Stimulated activated CD8-positive, alpha-beta memory T cell treated with anti-CD3 and anti-CD28 coated beads, Interleukin-12 subunit alpha, Interleukin-12 subunit beta, amount 100 ng/mL, for 1 hour (primary cell): ENCODE results near the gene THEMIS2.

Source experiments
- DNase-seq: peaks from one replicate; pipeline ENCODE4 v3.0.0-alpha.2; 2020; ENCODE audit warnings: low read depth

THEMIS2 gene

DNA sequence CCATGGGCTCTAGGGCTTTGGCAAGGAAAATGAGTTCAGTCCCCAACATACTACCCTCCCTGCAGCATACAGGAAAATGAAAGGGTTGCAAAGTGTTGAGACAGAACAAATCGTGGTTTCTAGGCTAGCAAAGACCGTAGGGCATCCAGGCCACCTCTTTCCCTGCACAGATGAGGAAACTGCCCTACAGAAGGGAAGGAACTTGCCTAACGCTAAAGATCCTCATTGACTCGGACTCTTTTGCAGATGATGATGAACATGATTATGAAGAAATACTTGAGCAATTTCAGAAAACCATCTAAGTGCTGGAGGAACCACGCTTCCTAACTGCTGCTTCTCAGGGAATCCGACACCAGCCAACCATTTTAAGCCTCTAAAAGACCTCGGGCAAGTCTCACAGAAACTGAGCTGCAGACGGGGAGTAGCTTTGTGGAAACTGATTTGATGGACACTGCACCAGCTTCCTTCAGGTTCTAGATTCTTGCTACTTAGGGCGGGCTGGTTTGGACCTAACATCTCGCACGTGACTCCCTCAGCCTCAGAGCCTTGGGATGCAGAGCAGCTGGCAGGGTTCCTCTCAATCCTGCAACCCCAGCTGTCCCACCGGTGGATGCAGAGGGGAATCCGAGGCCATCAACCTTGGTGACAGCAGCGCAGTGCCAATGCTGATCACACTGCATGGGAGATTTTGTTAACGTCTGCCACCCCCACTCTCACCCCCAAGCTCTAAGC, 13.4 kb downstream of the THEMIS2 start:
- no peak for DNase-seq

DNA sequence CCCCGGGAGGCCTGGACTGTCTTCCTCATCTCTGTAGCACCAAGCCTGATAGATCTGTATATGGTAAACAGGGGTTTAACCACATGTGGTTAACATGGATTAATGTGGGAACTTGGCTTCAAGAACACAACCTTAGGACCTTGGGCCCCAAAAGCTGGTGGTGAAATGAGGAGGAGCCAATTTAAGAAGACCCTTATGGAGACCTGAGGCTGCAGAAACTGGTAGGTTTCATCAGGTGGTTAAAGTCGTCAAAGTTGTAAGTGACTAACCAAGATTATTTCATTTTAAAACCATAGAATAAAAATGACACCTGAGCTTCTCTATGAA, 14.0 kb downstream of the THEMIS2 start:
- no peak for DNase-seq

DNA sequence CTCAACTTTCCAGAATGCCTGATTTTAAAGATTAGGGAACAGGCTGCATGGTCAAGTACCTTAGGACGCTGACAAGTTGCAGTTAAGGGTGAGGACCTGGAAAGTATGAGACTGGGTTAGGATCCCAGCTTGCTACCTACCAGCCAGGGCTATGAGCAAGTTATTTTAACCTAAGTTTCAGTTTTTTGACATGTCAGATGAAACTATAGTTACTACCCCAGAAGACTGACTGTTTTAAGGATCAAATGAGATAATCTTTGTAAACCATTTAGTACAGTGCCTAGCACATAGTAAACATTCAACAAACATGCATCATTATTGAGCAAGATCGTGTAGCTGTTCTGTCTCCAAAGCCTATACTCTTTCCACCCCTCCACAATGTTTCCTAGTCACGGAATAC, 14.4 kb downstream of the THEMIS2 start:
- no peak for DNase-seq

DNA sequence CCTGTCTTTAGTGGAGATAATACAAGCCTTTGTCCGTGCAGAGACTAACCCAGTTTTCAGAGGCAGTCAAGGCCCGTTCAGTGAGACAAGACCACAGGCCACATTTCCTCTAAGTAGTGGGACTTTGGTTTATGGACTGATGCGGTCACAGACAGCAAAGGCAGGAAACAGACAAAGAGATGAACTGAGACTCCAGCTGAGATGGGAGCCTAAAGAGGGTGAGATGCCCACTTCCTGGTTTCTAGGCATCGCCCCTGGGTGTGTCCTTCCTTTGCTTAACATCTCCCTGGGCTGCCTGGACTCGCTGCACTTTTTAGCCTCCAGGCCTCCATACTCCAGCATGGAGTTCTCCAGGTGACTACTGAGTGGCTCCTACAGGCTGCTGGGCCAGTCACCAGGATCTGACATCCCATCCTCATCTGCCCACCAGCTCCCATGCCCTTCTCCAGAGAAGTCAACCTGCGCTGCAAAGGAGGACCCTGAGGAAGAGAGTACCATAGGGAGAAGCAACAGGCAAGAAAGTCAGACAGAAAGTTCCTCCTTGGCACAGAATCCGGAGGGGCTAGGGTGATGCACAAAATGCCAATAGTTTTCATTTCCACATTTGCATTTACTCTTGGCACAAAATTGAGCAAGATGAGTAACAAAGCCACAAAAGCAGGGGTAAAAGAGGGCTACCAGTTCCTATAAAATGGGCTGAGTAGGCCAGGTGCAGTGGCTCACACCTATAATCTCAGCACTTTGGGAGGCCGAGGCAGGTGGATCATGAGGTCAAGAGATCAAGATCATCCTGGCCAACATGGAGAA, 15.1 kb downstream of the THEMIS2 start:
- no peak for DNase-seq

DNA sequence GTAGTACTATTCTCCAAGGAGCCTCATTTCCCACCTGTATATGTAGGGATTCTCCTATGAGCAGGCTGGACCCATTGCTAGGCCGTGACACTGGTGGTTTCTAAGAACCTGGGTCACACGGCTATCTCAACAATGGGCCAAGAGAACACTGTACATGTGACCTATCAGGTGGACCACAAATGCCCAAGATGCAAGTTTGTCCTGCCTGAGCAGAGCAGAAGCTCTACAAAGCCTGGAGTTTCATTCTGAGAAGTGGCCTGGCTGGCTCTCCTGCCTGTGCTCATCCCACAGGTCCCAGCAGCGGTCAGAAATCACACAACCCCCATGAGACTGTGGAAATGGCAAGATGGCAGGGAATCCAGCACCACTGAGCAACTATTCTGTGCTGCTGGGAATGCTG, 17.2 kb downstream of the THEMIS2 start:
- no peak for DNase-seq

DNA sequence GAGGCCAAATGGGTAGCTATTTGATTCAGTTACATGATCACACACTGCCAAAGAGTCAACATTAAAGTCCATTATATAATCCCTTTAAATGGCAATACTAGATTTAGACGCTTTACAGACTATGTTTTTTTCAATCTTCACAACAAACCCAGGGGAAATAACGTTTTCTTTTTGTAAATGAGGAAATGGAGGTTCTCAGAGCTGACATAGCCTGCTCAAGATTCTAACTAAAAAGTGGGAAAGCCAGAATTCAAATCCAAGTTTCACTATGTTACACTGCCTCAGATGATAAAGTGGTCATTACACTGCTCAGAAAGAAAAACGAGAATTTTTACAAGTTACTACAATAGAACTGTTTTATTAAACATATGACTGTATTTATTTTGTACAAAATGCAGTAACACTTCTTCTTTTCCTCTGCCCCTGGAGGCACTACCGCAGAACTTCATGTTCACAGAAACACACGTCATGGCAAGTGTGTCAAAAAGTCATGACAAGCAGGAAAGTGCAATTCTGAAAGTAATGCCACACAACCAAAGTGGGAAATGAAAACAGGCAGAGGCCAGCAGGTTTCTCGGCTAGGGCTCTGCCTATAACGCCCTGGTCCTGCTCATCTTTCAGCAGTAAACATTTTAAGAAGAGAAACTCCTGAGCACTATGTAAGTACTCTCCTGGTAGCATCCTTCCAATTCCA, 19.0 kb downstream of the THEMIS2 start:
- DNase-seq, result no peak

DNA sequence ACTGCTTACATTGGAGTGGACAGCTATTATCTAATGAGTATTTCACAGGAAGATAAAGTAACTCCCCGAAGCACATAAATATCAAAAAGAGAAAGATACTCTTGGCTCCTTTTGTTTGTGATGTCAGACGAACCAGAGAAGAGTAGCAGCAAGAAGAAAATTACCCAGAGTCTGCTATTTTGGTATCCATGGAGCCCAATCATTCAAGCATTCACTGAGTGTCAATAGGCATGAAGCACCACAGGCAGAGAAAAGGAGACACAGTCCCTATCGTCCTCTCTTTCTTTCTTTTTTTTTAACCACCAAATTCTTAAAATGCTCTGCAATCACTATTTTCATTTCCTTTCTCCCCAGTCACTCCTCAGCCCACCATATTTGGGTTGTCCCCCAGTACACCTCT, 22.2 kb downstream of the THEMIS2 start:
- no peak for DNase-seq

DNA sequence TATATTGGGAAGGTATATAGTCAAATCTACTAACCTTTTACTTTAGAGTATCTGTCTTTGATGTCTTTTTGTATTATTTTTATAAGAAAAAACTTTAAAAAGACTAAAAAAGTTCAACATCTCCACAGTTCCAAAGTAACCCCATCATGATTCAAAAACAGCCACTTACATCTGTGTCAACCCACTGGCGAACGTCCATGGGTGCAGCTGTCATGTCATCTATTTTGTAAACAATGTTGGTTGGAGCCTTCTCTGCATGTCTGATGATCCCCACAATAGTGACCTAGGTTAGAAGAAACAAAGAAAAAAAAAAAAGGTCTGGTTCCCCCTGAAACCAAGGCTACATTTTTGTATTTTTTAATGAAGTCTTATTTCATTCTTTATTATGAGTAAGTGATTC, 34.4 kb downstream of the THEMIS2 start:
- DNase-seq, result no peak

DNA sequence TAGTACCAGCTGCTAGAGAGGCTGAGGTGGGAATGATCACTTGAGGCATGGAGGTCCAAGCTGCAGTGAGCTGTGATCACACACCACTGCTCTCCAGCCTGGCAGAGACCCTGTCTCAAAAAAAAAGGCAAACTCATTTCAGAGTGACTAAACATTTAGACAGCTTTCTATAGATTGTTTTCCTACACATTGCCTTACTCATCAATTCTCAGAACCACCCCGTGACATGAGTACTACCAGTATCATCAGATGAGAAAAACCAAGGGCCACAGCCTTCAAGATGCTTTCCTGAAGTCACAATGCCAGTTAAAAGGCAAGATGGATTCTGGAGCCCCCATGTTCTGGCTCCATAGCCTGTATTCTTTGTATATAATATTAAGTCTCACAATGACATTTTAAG, 40.1 kb downstream of the THEMIS2 start:
- DNase-seq, result no peak

DNA sequence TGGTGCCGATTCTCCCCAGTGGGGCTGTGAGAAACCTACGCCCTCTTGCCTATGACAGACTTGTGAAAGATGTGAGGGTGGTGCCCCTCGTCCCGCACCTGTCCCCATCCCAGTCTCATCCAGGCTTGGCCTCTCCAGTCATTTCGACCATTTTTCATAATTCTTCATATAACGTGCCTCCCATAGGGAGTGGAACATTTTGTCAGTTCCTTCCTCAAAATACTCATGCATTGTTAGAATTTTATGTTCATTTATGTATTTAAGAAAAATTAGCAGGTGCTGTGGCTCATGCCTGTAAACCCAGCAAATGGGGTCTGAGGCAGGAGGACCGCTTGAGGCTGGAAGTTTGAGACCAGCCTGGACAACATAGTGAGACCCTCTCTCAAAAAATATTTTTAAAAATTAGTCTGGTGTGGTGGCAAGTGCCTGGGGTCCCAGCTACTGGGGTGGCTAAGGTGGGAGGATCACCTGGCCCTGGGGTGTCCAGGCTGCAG, 42.8 kb downstream of the THEMIS2 start:
- DNase-seq, result no peak

DNA sequence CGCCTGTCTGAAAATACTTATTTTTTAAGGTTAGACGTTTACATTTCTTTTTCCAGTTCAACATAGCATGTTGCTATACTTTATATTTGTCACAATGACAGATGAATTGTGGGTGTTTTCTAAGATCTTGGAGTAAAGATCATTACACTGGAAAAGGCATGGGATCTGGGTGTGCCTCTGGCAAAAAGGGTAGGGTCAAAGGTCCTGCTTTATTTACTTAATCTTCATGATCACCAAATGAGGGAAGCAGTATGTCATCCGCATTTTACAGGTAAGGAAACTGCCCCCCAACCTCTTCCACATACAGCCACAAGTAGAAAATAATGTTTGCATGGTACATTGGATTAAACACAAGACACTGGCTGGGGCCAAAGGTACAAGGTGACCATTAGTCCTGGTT, 49.9 kb downstream of the THEMIS2 start:
- DNase-seq, result no peak

DNA sequence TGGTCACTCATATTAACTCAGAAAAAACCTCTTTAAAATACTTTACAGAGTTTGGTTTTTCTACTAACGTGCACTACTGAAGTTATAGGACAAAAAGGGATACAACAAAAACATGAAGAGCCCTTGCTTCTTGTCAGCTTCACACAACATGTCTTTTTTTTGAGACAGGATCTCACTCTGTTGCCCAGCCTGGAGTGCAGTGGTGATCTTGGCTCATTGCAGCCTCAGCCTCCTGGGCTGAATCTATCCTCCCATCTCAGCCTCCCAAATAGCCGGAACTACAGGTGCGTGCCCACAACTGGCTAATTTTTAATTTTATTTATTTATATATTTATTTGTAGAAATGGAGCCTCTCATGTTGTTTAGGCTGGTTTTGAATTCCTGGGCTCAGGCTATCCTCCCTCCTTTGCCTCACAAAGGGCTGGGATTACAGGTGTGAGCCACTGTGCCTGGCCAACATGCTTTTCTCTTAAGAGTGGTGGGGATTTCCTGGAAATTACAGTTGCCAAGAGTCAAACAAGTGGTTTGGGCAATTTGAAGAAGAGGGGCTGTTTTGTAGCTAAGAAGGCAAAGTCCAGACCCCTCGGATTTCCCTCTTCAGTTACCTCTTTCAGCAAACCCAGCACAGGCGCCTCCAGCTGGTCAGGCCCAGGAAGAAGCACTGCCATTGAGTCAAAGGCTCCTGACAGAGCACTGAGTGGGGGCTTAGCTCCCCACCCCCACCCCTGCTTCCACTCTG, 56.0 kb downstream of the THEMIS2 start:
- DNase-seq, result no peak

DNA sequence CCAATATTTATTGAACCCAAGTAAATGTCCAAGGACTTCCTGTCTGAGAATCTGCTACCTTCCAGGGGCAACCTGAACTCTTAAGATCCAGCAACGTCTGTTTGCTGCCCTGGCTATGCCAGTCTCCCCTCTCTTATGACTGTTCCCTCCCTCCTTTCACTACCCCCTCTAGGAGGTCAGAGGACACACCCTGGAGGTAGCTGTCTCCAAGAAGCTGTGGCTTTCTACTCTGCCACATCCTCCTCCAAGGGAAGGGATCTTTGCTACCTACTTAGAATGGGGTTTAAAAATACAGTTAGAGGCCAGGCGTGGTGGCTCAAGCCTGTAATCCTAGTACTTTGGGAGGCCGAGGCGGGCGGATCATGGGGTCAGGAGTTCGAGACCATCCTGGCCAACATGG, 58.8 kb downstream of the THEMIS2 start:
- DNase-seq, result no peak

DNA sequence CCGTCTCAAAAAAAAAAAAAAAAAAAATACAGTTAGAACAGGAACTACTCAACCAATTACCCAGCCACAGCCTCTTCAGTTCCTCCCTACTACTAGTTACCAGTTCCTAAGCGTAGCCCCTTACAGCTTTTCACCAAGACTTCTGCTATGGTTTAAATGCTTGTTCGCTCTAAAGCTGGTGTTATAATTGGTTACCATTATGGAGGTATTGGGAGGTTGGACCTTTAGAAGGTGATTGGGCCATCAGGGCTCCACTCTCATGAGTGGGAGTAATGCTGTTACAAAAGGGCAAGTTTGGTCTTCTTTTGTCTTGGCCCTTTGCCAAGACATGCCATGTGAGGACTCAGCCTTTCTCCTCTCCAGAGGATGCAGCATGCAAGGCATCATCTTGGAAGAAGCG, 59.4 kb downstream of the THEMIS2 start:
- DNase-seq, result no peak

DNA sequence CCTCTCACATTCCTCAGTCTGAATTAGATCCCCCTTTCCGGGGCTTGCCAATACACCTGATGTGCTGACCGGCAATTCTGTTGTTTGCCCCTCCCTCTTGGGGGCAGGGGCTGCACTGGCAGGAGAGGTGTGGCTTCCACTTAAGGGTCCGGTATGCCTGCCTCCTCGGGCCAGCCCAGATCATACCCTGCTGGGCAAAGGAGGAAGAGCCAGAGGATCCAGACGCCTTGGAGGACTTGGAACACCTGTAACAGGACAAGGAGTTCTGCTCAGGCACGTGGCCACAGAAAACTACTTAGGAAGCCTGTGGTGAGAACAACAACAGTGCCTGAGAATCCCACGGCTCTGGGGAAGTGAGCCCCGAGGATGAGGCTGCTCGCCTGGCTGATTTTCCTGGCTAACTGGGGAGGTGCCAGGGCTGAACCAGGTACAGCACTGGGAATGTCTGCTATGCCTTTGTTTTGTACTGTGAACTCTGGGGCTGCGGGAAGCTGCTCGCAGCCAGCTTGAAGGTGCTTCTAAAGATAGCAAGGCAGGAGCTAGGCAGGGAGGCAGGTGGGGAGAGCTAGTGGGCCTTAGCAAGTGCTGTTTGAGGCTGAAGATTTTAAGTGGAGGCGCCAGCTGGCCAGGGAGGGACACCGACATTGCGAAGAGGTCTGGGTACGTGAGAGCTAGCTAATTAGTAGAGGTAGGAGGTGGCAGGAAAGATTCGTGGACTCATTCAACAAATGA, 62.6 kb downstream of the THEMIS2 start, which contains the start of gene SMPDL3B:
SMPDL3B (plus strand) TSS at position 183 of the 732 bp plus-strand sequence; CDS start at position 367, 184 bp downstream.
- DNase-seq, result no peak

DNA sequence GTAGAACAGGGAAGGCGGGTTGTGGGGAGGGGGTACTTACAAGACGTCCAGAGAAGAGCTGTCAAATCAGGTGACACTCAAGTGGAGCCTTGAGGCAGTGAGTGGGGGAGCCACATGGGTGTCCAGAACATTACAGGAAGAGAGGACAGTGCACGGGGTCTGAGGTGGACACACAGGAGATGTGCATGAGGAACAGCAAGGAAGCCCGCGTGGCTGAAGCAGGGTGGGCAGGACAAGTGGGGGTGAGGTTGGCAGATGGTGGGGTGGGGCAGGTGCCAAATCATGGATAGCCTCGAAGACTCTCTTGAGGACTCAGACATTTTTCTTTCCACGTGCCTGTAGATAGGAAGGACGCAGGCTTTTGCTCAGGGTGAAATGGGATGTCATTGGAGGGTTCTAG, 63.4 kb downstream of the THEMIS2 start:
- no peak for DNase-seq
